GM18861 (cell line): Measurements from ENCODE around the gene OR4F15.
"Not testable (repeated sequence)": the region's sequence is repeated elsewhere in the genome, so short reads cannot be mapped to it uniquely, and the experiment has no call there.

Experiments
- ATAC-seq: cut with Tn5 transposase; IDR thresholded peaks from one replicate; pipeline ENCODE4 v1.9.1; 2021; ENCODE audit not compliant: unreplicated experiment

The OR4F15 gene, protein sequence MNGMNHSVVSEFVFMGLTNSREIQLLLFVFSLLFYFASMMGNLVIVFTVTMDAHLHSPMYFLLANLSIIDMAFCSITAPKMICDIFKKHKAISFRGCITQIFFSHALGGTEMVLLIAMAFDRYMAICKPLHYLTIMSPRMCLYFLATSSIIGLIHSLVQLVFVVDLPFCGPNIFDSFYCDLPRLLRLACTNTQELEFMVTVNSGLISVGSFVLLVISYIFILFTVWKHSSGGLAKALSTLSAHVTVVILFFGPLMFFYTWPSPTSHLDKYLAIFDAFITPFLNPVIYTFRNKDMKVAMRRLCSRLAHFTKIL

DNA sequence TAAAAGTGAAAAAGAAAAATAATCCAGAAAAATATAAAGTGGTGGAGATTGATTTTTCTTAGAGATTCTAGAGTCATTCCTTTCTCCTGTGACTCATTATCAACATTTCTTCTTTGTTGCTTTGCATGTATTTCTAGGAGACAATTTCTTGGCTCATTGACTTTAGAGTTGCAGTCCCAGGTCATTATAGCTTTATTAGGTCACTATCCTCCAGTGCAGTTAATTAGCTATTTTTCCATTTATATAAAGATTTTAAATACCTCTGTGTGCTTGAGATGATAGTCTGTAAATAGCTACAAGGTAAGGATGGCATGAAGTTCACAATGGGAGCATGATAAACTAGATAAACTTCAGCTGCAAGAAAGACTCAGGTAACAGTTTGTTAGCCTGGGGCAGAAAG, at the start of gene OR4F15:
Gene OR4F15 (plus strand): TSS at position 301 of the 400 bp plus-strand sequence. CDS start 5,985 bp downstream, outside the sequence.
- no peak for ATAC-seq

DNA sequence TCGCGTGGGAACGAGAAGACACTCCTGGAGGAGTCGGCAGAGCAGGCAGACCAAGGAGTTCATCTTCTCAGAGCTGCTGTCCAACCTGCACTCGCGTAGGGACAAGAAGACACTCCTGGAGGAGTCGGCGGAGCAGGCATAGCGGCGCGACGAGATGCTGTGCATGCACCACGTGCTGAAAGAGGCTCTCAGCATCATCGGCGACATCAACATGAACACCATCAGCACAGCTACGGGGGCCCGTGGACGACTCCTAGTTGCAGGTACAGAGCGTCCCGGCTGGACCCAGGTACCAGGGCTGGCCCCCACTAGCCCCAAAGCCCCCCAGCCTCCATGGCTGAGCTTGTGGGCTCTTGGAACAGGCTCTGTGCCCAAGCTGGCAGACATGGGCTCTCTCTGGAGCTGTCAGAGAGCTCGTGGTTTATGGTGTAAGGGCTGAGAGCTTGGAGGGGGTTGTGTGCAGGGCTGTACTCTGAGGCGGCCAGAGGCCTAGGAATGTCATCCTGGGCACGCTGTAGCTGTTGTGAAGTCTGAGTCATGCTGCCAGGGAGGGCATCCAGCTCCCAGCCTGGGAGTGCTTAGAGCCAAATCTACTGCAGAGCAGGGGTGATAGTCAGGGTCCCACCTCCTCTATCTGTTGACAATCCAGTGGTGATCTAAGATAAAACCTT, 47.2 kb upstream of the OR4F15 start:
- ATAC-seq, result not testable (repeated sequence)

- ATAC-seq, result not testable (repeated sequence)
These were observed 46.7 kb upstream of the OR4F15 start for GRCh38 chr15:101765340-101765671.

- no peak for ATAC-seq
These were observed 46.1 kb upstream of the OR4F15 start for GRCh38 chr15:101765772-101766456.

DNA sequence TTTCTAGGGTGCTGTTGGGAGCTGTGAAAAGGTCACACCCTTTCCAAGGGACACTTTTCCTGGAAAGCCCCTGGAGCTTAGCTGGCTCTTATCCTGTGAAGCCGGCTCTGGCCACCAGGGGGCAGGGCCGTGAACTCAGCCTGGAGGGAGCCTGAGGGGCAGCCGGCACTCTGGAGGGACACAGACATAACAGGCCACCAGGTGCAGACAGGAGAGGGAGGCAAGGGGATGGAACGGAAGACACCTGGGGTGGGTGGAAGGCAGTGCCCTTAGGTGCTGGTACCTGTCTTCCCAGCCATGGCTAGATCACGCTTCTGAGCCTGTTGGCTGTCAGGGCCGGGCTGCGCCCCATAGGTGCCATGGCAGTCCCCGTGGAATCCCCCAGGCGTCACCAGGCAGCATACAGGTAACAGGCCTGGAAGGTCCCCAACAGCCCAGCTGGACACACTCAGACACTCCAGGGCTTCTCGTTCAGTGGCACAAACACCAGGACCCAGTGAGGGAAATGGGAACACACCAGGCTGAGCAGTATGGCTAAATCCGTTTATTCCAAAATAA, 44.8 kb upstream of the OR4F15 start:
- not testable (repeated sequence) for ATAC-seq

- ATAC-seq, result no peak
These were observed 39.1 kb upstream of the OR4F15 start for GRCh38 chr15:101772921-101773320.

- no peak for ATAC-seq
These were observed 38.4 kb upstream of the OR4F15 start for GRCh38 chr15:101773496-101774100.

DNA sequence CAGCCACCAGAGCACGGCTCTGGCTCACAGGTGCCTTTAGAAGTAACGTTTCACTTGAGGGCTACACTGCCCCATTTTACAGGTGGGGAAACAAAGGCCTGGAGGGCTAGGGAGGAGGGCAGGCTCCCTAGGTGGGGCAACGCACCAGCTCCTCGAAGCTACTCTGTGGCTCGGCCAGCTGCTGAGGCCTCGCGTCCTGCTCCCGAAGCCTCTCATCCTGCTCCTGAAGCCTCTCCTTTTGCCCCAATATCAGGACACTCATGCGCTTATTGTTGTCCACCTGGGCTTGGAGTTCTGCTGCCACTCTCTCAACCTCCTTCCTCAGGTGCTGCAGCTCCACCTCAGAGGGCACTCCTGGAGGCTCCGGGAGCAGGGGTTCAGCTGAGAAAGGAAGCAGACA, 36.9 kb upstream of the OR4F15 start:
- no peak for ATAC-seq

GRCh38 chr15:101778576-101778975, 33.4 kb upstream of the OR4F15 start:
- not testable (repeated sequence) for ATAC-seq

DNA sequence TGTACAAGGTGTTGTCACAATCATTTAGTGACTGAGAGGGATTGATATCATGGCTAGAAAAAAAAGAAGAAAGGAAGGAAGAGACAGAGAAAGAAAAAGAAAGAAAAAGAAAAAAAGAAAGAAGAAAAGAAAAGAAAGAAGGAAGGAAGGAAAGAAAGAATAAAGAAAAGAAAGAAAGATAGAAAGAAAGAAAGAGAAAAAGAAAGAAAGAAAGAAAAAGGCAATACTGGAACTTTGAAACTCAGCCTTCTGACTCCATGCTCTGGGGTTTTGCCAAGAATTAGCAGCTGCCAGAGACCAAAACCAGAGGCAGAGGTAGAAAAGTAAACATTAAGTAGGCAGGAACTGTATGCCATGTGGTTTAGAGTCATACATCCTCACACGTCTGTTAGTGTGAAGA, 31.8 kb upstream of the OR4F15 start:
- ATAC-seq, result not testable (repeated sequence)

DNA sequence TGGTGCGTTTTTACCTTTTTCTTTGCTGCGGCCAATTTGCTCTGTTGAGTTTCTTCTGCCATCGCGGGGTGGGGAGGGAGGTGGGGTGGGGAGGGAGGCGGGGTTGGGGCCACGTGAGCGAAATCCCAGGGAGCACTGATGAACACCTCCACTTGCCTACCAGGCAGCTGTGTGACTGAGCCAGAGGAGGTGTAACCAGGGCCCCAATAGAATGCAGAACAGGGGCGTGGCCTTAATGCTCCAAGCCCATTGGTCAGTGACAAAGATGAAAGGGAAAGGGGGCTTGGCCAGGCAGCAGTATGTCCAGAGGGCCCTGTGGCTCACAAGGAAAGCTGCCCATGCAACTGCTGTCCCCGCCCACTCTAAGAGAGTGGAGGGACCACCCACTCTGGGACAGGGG, 30.1 kb upstream of the OR4F15 start:
- no peak for ATAC-seq

DNA sequence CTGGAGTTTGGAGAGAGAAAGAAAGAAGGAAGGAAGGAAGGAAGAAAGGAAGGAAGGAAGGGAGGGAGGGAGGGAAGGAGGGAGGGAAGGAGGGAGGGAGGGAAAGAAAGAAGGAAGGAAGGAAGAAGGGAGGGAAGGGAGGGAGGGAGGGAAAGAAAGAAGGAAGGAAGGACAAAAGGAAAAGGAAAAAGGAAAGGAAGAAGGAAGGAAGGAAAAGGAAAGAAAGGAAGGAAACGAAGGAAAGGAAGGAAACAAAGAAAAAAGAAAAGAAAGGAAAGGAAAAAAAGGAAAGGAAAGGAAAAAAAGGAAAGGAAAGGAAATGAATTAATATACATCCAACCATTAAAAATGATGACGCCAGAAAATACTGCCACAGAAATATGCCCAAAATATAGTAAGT, 27.4 kb upstream of the OR4F15 start:
- ATAC-seq, result no peak

DNA sequence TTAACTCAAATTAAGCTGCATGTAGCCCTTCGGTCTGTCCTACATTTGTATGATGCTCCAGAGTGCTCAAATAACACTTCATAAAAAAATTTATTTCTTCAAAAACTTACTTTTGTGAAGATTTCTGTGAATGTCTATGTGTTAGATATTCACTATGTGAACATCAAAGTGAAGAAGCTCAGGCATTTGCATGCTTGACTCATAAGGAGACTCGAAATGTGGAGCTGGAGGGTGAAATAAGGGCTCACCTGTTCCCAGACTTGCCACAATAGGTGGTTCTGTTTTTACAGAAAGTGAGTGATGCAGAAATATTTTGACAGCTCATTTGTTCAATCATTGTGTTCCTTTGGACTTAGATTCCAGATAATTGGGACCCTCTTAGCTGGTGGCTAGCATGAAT, 25.6 kb upstream of the OR4F15 start:
- not testable (repeated sequence) for ATAC-seq

DNA sequence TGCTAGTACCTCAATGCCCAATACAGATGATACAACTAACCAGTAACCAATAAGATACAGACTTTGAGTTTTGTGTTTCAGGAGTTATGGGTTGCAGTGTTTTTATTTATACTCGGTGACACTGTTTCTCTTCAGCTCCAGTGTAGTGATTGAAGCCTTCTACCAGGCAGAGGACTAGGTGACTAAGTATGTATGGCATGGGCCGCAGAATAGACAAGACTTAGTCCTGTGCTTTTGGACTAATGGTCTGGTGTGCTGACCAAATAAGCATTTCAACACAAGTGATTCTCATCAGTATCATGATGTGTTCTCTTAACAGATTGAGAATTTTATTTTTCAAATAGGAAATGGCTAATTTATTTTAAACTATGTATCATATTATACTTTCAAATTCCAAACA, 24.0 kb upstream of the OR4F15 start:
- not testable (repeated sequence) for ATAC-seq

DNA sequence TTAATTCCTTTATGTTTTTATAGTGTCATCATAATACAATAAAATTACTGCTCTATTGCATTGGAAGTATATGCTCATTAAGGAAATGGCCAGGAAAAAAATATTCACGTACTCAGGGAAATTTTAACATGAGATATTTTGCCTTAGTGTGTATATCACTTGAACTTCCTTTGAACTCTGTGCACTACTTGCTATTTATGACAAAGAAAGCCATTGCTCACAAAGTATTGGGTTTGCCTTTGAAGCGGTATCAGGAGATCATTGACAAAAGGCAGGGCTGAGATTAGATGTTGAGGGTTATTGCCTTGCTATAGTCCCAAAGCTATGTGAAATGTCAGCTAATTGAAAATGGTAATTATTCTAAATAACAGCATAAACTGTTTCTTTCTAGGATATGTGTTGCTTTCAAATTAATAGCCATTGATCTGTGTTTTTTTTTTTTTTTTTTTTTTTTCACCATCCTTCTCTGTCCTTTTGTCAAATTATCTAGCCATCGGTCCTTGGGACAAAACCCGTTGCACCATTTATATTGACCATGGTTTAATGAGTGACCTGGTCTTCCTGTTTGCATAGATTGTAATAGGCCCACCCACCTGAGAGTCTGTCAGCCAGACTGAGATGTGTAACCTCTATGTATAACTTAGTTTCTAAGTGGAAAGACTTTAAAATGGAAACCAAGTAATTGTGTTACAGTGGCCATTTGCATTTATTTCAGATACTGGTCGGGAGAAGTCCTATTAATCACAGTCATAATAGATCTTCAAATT, 23.3 kb upstream of the OR4F15 start:
- not testable (repeated sequence) for ATAC-seq

GRCh38 chr15:101790748-101791147, 21.3 kb upstream of the OR4F15 start:
- ATAC-seq, result not testable (repeated sequence)

GRCh38 chr15:101793981-101794380, 18.0 kb upstream of the OR4F15 start:
- ATAC-seq, result not testable (repeated sequence)

DNA sequence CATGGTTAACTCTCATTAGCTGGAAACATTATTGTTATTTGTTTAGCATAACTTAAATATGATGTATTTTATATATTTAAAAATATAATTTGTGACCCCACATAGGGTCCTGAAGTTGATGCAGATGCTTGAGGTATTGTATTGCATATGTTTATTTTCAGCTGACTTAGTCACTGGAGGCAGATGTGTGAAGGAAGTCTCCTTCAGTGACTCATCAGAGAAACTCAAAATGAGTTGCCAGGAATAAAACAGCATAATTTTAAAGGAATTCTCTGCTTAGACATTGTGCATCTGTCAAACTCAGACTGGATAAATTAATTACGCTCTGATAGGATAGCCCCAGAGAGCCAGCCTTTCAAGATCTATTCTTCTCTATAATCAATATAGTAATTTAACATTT, 16.5 kb upstream of the OR4F15 start:
- ATAC-seq, result no peak

GRCh38 chr15:101799665-101800064, 12.3 kb upstream of the OR4F15 start:
- no peak for ATAC-seq

DNA sequence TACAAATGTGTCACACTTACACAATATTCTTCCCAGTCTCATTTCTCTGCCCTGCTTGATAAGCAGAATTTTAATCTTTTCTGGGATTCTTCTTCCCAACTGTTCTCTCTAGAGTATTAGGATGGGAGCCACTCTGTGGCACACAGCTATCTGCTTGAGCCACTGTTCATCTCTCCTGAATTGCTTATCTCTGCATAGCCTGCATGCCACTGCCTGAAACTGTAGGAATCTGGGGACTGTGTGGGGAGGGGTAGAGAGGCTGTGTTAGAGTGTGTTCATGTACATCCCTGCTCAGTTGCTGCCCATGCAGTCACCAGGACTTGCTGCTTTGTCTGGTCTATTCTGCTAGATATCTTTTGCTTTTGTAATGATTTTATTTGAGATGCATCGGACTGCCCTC, 11.0 kb upstream of the OR4F15 start:
- no peak for ATAC-seq

GRCh38 chr15:101803209-101803608, 8.8 kb upstream of the OR4F15 start, which contains the start of gene OR4F6:
Gene OR4F6, plus strand, starts transcription at chr15:101803509. Its CDS starts 2,211 bp downstream, at chr15:101805720.
- no peak for ATAC-seq
